A549 treated with GW870086 at 1 μM for 4 hours (cell line): ENCODE data around the gene AMMECR1L. TPM values are rescaled to one million over a fixed set of nuclear protein-coding genes. Genes with fewer than 3 reads are reported as not detected.

Source experiments
- total RNA-seq: library from RNA; stranded (reverse); fragments of 200-300 nt; extraction: Qiagen RNA extraction; gene quantifications from 5 replicates; pipeline ENCODE4 v1.2.3, GENCODE V29; 2022; ENCODE audit warnings: low read depth

Gene AMMECR1L
- 14.8 to 18.2 TPM (median 17.9 TPM) in 5 replicates for total RNA-seq

DNA sequence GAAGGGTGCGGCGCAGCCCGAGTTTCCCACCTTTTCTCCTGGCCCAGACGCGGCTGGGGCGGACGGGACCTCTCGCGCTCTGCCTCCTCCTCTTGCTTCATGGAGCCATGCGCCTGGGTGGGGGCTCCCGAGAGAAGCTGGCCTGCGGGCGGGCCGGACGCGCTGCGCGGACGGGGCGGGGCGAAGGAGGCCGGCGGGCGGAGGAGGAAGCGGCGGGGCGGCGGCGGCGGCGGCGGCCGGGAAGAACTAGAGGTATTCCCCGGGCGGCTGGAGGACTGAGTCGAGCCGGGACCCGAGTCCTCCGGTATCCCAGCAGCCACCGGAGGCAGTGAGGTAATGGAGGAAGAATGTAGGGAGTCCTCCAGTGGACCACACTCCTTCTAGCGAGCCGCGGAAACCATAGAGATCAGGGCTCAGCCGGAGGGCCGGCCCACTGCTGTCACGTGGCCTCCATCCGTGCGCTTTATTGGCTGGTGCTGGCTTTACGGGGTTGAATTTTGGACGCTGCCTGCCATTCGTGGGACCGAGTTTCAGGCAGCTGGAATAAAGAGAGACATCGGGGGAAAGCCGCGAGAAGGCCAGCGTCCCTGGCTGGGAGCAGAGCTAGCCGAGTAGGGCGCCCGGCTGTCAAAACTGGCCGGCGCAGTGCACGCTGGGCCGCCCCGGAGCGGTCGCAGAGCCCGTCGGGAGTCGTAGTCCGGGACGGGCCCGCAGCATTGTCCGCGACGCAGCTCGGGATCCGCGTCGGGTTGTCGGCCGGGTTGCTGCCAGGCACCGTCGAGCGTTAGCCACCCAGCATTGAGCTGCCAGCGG lies at the start of gene AMMECR1L:
Gene AMMECR1L, minus strand, starts transcription at position 177 of the 813 bp plus-strand sequence. CDS start 11,722 bp downstream, outside the sequence.

Other genes with a start within 250 kb of the AMMECR1L start
- 0.08 to 0.16 TPM (median 0.15 TPM) in 3 of 5 replicates, not detected in the others for gene GPR17, start 239.8 kb downstream of the AMMECR1L start, total RNA-seq
- 6.6 to 10.4 TPM (median 7.0 TPM) in 5 replicates for gene LIMS2, start 210.4 kb downstream of the AMMECR1L start, total RNA-seq
- 4.5 to 6.8 TPM (median 5.9 TPM) in 5 replicates for gene SFT2D3, start 184.5 kb downstream of the AMMECR1L start, total RNA-seq
- gene WDR33, start 74.8 kb downstream of the AMMECR1L start, total RNA-seq = 20.9 to 26.9 TPM (median 25.5 TPM) in 5 replicates
- gene POLR2D, start 27.8 kb downstream of the AMMECR1L start, total RNA-seq = 43.6 to 61.7 TPM (median 55.6 TPM) in 5 replicates
- 10.2 to 13.9 TPM (median 12.2 TPM) in 5 replicates for gene SAP130, start 142.1 kb upstream of the AMMECR1L start, total RNA-seq
- 16.4 to 22.9 TPM (median 21.8 TPM) in 5 replicates for gene UGGT1, start 205.2 kb upstream of the AMMECR1L start, total RNA-seq